Pons (tissue), 1 donor: ENCODE data around the gene AAK1.
A peak's percentile ranks its signal among the peaks of the same experiment; 100 is the strongest.
"Not testable (repeated sequence)": the region's sequence is repeated elsewhere in the genome, so short reads cannot be mapped to it uniquely, and the experiment has no call there.

Source experiments
- DNase-seq: peaks from one replicate; pipeline ENCODE4 v3.0.0-alpha.2; 2016; ENCODE audit warnings: low spot score

The AAK1 gene

GRCh38 chr2:69600425-69600824 lies 43.1 kb downstream of the AAK1 start:
- DNase-seq, result no peak

- no peak for DNase-seq
Measured at GRCh38 chr2:69597843-69598610, 45.5 kb downstream of the AAK1 start.

GRCh38 chr2:69597105-69597504 lies 46.4 kb downstream of the AAK1 start:
- DNase-seq, result no peak

- no peak for DNase-seq
Measured at GRCh38 chr2:69594341-69594740, 49.2 kb downstream of the AAK1 start.

GRCh38 chr2:69592511-69592910 lies 51.0 kb downstream of the AAK1 start:
- DNase-seq, result no peak

- no peak for DNase-seq
Measured at GRCh38 chr2:69589973-69590652, 53.4 kb downstream of the AAK1 start.

GRCh38 chr2:69588945-69589344 lies 54.6 kb downstream of the AAK1 start:
- no peak for DNase-seq

GRCh38 chr2:69588403-69588802 lies 55.1 kb downstream of the AAK1 start:
- no peak for DNase-seq

GRCh38 chr2:69585855-69586555 lies 57.5 kb downstream of the AAK1 start:
- DNase-seq, result no peak

- DNase-seq, result no peak
Measured at GRCh38 chr2:69584127-69584889, 59.2 kb downstream of the AAK1 start.

- DNase-seq, result no peak
Measured at GRCh38 chr2:69583321-69583833, 60.2 kb downstream of the AAK1 start.

GRCh38 chr2:69582582-69583176 lies 60.9 kb downstream of the AAK1 start:
- peak; percentile 41 for DNase-seq

- DNase-seq, result peak; percentile 56
Measured at GRCh38 chr2:69581774-69582581, 61.6 kb downstream of the AAK1 start.

- DNase-seq, result no peak
Measured at GRCh38 chr2:69580486-69580885, 63.1 kb downstream of the AAK1 start.

- no peak for DNase-seq
Measured at GRCh38 chr2:69579536-69579935, 64.0 kb downstream of the AAK1 start.

- DNase-seq, result no peak
Measured at GRCh38 chr2:69578198-69578540, 65.4 kb downstream of the AAK1 start.

GRCh38 chr2:69577467-69578197 lies 65.9 kb downstream of the AAK1 start:
- no peak for DNase-seq

GRCh38 chr2:69576880-69577279 lies 66.7 kb downstream of the AAK1 start:
- DNase-seq, result no peak

- no peak for DNase-seq
Measured at GRCh38 chr2:69575926-69576325, 67.6 kb downstream of the AAK1 start.

GRCh38 chr2:69575371-69575770 lies 68.2 kb downstream of the AAK1 start:
- not testable (repeated sequence) for DNase-seq
